Calu3 (cell line): ENCODE data around the gene KIF2C. TPM values are rescaled to one million over a fixed set of nuclear protein-coding genes. Genes with fewer than 3 reads are reported as not detected.

Source experiments
- BruUV-seq: library from RNA; stranded (reverse); fragments of 400-500 nt; replicated peaks from 2 replicates; lab custom pipeline; 2021; lab: Mats Ljungman, UMichigan
- CTCF ChIA-PET: fragments of 300-600 bp; sonication (Branson Sonifier 250); formaldehyde crosslinking; loops from one replicate; lab custom pipeline; 2022; ENCODE audit warnings: antibody characterized with exemption; lab: Charles Lee
- DNase-seq: peaks from one replicate; pipeline ENCODE4 v3.0.0; 2022
- H3K27ac Mint-ChIP-seq: one replicate; pipeline ENCODE4 v1.8.0; 2022; ENCODE audit warnings: mixed read lengths; ENCODE audit not compliant: unreplicated experiment
- H3K27me3 Mint-ChIP-seq: one replicate; pipeline ENCODE4 v1.8.0; 2022; ENCODE audit warnings: mixed read lengths; ENCODE audit not compliant: unreplicated experiment
- H3K36me3 Mint-ChIP-seq: one replicate; pipeline ENCODE4 v1.8.0; 2022; ENCODE audit warnings: mild to moderate bottlenecking, moderate library complexity, mixed read lengths; ENCODE audit not compliant: insufficient read depth, unreplicated experiment
- H3K4me1 Mint-ChIP-seq: one replicate; pipeline ENCODE4 v1.8.0; 2022; ENCODE audit warnings: mild to moderate bottlenecking, low read depth, mixed read lengths; ENCODE audit not compliant: unreplicated experiment
- H3K4me3 Mint-ChIP-seq: one replicate; pipeline ENCODE4 v1.8.0; 2022; ENCODE audit warnings: mild to moderate bottlenecking, low read depth, moderate library complexity, mixed read lengths; ENCODE audit not compliant: unreplicated experiment
- H3K9me3 Mint-ChIP-seq: one replicate; pipeline ENCODE4 v1.8.0; 2022; ENCODE audit warnings: low read depth, mixed read lengths; ENCODE audit not compliant: unreplicated experiment
- intact Hi-C: fragments of 100-400 bp; cut with micrococcal nuclease; formaldehyde crosslinking; loops from one replicate; pipeline ENCODE4 v1.10.0; 2022; ENCODE audit not compliant: unreplicated experiment
- total RNA-seq: library from RNA; stranded (reverse); gene quantifications from 2 replicates; pipeline ENCODE4 v1.2.3, GENCODE V29; 2022
- TF ChIP-seq, protein P1 (sequence below): fragments of 200-600 bp; IDR thresholded peaks from one replicate; pipeline ENCODE4 v1.8.0; 2022; ENCODE audit warnings: antibody characterized with exemption; ENCODE audit not compliant: unreplicated experiment

Gene KIF2C
- total RNA-seq, 1 experiment from 2014 or later, result 67.6 TPM

DNA sequence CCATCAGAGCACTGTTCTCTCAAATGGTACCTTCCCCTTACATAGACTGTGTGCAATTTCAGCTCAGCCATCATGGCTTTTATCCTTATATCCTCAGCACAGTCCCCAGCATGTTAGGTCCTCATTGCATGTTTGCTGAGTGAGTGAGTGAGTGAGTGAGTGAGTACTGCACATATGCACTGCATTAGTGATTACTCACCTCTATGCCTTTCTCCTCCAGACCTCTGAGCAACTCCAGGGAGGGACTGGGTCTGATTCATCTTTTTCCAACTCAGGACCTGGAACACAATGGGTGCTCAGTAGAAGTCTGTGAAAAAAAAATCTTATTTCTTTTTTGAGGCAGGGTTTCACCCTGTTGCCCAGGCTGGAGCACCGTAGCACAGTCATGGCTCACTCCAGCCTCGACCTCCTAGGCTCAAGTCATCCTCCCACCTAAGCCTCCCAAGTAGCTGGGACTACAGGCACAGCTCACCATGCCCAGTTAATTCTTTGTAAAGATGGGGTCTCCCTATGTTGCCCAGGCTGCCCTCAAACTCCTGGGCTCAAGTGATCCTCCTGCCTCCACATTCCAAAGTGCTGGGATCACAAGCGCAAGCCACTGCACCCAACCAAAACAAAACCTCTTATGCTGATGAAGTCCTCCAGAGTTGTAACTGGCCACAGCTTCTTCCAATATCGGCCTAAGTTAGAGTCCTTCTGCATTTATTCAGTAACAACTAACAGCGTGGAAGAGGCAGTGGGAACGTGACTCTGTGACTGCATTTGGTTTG, 32.3 kb upstream of the KIF2C start:
- Mint-ChIP-seq H3K27me3 (no peaks in the 10 kb centered on the region), H3K27ac (peak overlapping the region; percentile 28), H3K36me3 (no peaks in the 10 kb centered on the region), H3K4me3 (no peak overlapping the region), H3K4me1 (peaks cover 20% of the 10 kb centered on the region), H3K9me3 (peaks cover 3% of the 10 kb centered on the region)
- CTCF ChIA-PET, result interaction anchor here (0.6 to 1.4 kb wide), 3 partner anchors 20 to 844 kb away, joined by 3 to 11 read pairs (median 4); partner anchors contain the start of genes ARMH1 and TMEM53
- TF ChIP-seq, protein P1, sequence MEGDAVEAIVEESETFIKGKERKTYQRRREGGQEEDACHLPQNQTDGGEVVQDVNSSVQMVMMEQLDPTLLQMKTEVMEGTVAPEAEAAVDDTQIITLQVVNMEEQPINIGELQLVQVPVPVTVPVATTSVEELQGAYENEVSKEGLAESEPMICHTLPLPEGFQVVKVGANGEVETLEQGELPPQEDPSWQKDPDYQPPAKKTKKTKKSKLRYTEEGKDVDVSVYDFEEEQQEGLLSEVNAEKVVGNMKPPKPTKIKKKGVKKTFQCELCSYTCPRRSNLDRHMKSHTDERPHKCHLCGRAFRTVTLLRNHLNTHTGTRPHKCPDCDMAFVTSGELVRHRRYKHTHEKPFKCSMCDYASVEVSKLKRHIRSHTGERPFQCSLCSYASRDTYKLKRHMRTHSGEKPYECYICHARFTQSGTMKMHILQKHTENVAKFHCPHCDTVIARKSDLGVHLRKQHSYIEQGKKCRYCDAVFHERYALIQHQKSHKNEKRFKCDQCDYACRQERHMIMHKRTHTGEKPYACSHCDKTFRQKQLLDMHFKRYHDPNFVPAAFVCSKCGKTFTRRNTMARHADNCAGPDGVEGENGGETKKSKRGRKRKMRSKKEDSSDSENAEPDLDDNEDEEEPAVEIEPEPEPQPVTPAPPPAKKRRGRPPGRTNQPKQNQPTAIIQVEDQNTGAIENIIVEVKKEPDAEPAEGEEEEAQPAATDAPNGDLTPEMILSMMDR, result no peak
- no TSS peak for BruUV-seq
- DNase-seq, result no peak
- intact Hi-C loops, result no loop called here

DNA sequence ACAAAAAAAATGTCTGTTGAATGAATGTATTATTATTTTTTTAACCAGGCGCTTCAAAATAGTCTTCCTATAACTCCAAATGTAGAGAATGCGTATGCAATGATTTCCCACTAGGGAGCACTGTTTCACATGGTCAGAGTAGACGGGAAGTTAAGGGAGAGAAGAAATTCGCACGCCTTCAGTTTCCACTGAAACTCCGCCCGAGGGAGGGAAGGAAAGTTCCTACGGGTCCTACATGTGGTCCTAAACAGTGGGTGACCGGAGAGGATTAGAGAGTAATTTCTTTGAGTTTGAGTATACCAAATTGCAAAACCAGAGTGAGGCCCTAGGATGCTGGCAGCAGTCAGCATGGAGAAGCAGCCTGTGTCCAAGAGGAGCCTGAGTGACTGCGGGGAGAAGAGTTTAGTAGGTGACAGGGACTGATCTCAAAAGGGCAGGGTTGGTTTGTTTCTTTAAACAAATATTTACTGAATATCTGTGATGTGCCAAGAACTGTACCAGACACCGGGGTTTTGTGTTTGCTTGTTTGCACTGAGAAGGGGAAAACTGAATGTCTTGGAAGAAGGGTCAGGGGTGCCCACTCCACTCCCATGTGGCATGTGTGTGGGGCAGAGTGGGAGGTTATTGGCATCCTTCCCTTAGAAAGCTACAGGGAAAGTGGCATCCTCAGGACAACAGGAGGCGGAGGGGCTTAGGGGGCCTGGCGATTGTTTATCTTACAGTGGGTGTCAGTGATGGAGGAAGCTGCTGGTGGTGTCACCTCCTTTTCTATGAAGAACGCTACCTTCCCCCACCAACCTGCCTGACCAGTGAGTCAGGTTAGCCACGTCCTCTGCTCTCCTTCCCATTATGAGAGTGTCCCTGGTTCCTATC, 31.4 kb upstream of the KIF2C start:
- peak; percentile 45 for DNase-seq
- peak overlapping the region; percentile 13 for H3K4me3 Mint-ChIP-seq
- peaks cover 3% of the 10 kb centered on the region for H3K9me3 Mint-ChIP-seq
- H3K27ac Mint-ChIP-seq, result peak overlapping the region; percentile 28
- TF ChIP-seq, protein P1, result peak; percentile 24
- no peaks in the 10 kb centered on the region for H3K27me3 Mint-ChIP-seq
- BruUV-seq, result no TSS peak
- peaks cover 13% of the 10 kb centered on the region for H3K4me1 Mint-ChIP-seq
- no peaks in the 10 kb centered on the region for H3K36me3 Mint-ChIP-seq
- CTCF ChIA-PET, result interaction anchor here (0.8 kb wide), 1 partner anchor 55 kb away, joined by 3 read pairs; no protein-coding TSS in a partner anchor
- intact Hi-C loops, result no loop called here

DNA sequence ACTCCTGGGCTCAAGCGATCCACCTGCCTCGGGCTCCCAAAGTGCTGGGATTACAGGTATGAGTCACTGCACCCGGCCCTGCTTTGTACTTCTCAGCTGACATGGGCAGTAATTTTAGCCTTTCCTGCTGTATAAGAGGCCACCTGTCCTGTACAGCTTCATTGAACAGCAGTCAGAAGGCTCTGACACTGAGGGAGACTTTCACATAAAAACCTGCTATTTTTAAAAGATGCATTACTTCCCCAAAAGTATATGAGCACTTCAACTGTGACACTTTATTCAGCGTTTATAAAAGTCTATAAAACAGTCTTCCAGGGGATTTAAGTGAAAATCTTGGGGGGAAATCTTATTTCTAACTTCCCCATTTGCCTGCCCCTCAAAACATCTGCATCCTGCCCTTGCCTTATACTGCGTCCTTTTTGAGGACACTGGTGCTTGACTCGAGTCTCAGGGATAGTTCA, 26.3 kb upstream of the KIF2C start:
- TF ChIP-seq, protein P1, result no peak
- H3K4me3 Mint-ChIP-seq, result no peak overlapping the region
- no peak for DNase-seq

DNA sequence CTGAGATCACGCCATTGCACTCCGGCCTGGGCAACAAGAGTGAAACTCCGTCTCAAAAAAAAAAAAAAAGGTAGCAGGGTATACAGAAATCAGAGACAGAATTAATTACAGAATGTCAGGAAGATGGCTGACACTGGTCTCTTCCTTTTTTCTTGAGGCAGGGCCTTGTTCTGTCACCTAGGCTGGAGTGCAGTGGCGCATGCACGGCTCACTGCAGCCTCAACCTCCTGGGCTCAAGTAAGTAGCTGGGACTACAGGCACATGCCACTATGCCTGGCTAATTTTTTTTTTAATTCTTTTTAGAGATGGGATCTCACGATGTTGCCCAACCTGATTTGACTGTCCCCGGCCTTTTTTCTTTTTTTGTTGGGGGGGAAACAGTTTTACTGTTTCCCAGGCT, 25.1 kb upstream of the KIF2C start:
- Mint-ChIP-seq H3K27me3 (peaks cover 28% of the 10 kb centered on the region), H3K36me3 (peaks cover 5% of the 10 kb centered on the region), H3K27ac (no peak overlapping the region), H3K4me3 (no peak overlapping the region), H3K9me3 (no peaks in the 10 kb centered on the region), H3K4me1 (peaks cover 21% of the 10 kb centered on the region)
- no peak for DNase-seq
- TF ChIP-seq, protein P1, result no peak
- CTCF ChIA-PET, result interaction anchor here (0.7 kb wide), 1 partner anchor 70 kb away, joined by 3 read pairs; no protein-coding TSS in a partner anchor
- no TSS peak for BruUV-seq
- intact Hi-C loops, result no loop called here

More for the DNA sequence above, 26.3 kb upstream of the KIF2C start:
- no peak overlapping the region for H3K27ac Mint-ChIP-seq
- H3K4me1 Mint-ChIP-seq, result peaks cover 19% of the 10 kb centered on the region
- CTCF ChIA-PET, result interaction anchor here (0.6 to 0.7 kb wide), 2 partner anchors 14 to 43 kb away, joined by 4 to 7 read pairs; no protein-coding TSS in a partner anchor
- H3K27me3 Mint-ChIP-seq, result peaks cover 28% of the 10 kb centered on the region
- intact Hi-C loops, result no loop called here
- no peaks in the 10 kb centered on the region for H3K9me3 Mint-ChIP-seq
- peaks cover 5% of the 10 kb centered on the region for H3K36me3 Mint-ChIP-seq
- no TSS peak for BruUV-seq
